Activated CD8-positive, alpha-beta memory T cell treated with anti-CD3 and anti-CD28 coated beads, Interleukin-2, amount 10 ng/mL, durations not matched to agents 7 days and 5 days (primary cell): ENCODE results near the gene ADGRB2. TPM values are rescaled to one million over a fixed set of nuclear protein-coding genes. Genes with fewer than 3 reads are reported as not detected.
A peak's percentile ranks its signal among the peaks of the same experiment; 100 is the strongest.

Experiments
- ATAC-seq: fragments of 150-1000 bp; cut with Tn5 transposase; one replicate; pipeline ENCODE4 v1.10.0; 2021; ENCODE audit warnings: moderate library complexity
- CTCF ChIA-PET: fragments of 350-600 bp; sonication (Branson Sonifier 250); formaldehyde crosslinking; loops from one replicate; lab custom pipeline; 2021; ENCODE audit warnings: antibody characterized with exemption; lab: Charles Lee
- DNase-seq: peaks from one replicate; pipeline ENCODE4 v3.0.0-alpha.2; 2020
- H3K27ac Mint-ChIP-seq: one replicate; pipeline ENCODE4 v1.8.0; 2021; ENCODE audit warnings: mild to moderate bottlenecking, mixed read lengths
- H3K27me3 Mint-ChIP-seq: one replicate; pipeline ENCODE4 v1.8.0; 2021; ENCODE audit warnings: mixed read lengths
- H3K36me3 Mint-ChIP-seq: one replicate; pipeline ENCODE4 v1.8.0; 2021; ENCODE audit warnings: mild to moderate bottlenecking, mixed read lengths
- H3K4me1 Mint-ChIP-seq: one replicate; pipeline ENCODE4 v1.8.0; 2021; ENCODE audit warnings: mixed read lengths
- H3K4me3 Mint-ChIP-seq: one replicate; pipeline ENCODE4 v1.8.0; 2021; ENCODE audit warnings: mild to moderate bottlenecking, moderate library complexity, mixed read lengths
- H3K9me3 Mint-ChIP-seq: one replicate; pipeline ENCODE4 v1.8.0; 2022; ENCODE audit warnings: low read depth, mixed read lengths
- total RNA-seq, 2 experiments: library from RNA; stranded (reverse); gene quantifications; one replicate each; pipeline ENCODE4 v1.2.3, GENCODE V29; 2021

Gene ADGRB2
- total RNA-seq, 2 experiments from 2014 or later, result 0.07 to 1.3 TPM

DNA sequence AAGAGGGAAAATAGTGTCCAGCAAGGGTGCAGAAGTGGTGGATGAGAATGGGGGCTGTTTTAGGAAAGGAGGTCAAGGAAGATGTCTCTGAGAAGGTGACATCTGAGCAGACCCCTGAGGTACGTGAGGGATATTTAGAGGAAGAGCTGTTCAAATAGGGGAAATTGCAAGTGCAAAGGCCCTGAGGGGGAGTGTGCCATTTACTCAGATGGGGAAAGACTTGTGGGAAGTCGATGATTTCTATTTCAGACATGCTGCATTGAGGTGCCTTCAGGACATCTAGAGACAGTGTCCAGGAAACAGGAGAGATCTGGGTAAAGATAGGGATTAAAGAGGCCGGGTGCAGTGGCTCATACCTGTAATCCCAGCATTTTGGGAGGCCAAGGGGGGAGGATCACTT, 10.4 kb upstream of the ADGRB2 start:
- peaks cover 1% of the 10 kb centered on the region for H3K36me3 Mint-ChIP-seq
- DNase-seq (no peak), ATAC-seq (no peak)
- H3K9me3 Mint-ChIP-seq, result no peaks in the 10 kb centered on the region
- H3K4me3 Mint-ChIP-seq, result no peak overlapping the region
- peaks cover 65% of the 10 kb centered on the region for H3K27me3 Mint-ChIP-seq
- H3K4me1 Mint-ChIP-seq, result peaks cover 25% of the 10 kb centered on the region
- CTCF ChIA-PET, result interaction anchor here (3.0 kb wide), 1 partner anchor 11 kb away, joined by 8 read pairs; the partner anchor contains the start of gene ADGRB2
- no peak overlapping the region for H3K27ac Mint-ChIP-seq

DNA sequence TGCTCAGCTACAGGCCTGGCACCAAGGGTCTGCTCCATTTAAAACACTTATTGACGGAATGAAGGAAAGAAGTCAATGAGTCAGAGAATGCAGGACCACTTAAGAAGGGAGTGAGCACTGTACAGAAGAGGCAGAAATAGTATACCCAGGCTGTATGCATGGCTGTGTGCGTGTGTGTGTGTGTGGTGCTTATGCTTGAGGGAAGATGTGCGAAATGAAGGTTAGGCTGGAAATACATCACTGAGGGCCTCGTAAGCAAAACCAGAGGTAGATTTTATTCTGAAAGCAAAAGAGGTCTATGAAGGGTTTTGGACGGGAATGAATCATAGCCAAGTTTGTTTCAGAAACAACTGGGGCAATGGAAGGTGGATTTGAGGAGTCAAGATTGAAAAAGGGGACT, 9.7 kb upstream of the ADGRB2 start:
- Mint-ChIP-seq H3K36me3 (peaks cover 1% of the 10 kb centered on the region), H3K27ac (no peak overlapping the region), H3K9me3 (no peaks in the 10 kb centered on the region), H3K4me3 (no peak overlapping the region), H3K4me1 (peaks cover 31% of the 10 kb centered on the region), H3K27me3 (peaks cover 66% of the 10 kb centered on the region)
- ATAC-seq, result no peak
- CTCF ChIA-PET, result interaction anchor here (1.5 to 2.2 kb wide), 2 partner anchors 15 to 28 kb away, joined by 5 to 6 read pairs; no protein-coding TSS in a partner anchor
- no peak for DNase-seq

DNA sequence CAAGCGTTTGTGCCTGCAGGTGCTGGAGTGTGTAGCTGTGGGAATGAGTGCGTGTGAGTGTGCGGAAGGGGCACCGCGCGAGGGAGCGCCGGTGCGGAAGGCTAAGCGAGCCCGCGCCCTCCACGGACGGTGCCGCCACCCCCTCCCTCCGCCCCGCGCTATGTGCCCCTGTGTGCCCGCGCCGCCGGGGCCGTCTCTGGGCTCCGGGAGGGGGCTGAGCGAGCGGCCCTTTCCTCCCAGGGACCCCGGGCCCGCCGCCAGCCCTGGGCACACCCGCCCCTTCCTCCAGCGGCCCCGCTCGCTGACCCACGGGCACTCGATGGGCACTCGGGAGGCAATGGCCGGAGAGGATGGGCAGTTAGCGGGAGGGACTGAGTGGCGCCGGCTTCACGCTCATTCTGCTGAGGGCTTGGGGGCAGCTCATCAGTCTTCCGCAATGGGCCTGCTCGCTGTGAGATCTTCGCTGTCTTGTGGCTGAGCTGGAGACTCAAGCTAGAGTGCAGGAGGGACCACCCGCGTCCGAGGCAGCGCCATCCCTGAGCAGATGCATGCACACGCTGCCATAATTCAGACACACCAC, 8.6 kb upstream of the ADGRB2 start:
- Mint-ChIP-seq H3K27ac (no peak overlapping the region), H3K36me3 (peaks cover 1% of the 10 kb centered on the region), H3K27me3 (peaks cover 61% of the 10 kb centered on the region), H3K4me3 (peak overlapping the region; percentile 59), H3K4me1 (peaks cover 32% of the 10 kb centered on the region), H3K9me3 (no peaks in the 10 kb centered on the region)
- ATAC-seq (peak; percentile 38), DNase-seq (no peak)
- CTCF ChIA-PET, result interaction anchor here (1.5 to 2.2 kb wide), 2 partner anchors 16 to 27 kb away, joined by 5 to 6 read pairs; no protein-coding TSS in a partner anchor

DNA sequence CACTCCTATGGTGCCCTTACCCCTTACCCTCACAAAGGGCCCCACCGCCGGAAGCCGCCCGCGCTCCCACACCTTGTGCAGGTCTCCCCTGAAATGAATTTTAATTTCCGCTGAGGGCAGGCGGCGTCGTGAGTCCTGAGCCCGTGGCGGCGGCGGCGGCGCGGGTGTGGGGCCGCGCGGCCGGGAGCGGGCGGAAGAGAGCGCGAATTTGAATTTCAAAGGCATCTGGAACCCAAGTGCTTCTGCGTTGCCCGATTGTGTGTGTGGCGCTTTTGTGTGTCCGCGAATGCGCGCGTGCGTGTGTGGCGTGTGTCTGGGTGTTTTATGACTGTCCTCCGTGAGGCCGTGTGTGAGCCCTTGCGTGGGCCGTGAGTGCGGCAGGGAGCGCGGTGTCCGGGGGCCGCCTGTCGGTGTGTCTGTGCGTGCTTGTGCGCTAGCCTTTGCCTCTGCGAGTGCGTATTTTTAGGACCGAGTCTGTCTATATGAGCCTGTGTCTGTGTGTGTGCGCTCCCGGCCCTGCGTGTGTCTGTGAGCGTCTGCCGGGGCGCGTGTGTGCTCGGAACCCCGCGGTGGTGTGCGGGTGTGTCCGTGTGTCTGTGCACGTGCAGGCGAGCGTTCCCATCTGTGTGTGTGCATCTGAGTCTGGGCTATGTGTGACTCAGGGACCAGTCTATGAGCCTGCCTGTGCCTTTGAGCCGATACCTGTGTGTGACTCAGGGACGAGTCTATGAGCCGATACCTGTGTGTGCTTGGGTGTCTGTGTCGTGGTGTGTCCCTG, 7.9 kb upstream of the ADGRB2 start:
- ATAC-seq, result peak; percentile 45
- Mint-ChIP-seq H3K27me3 (peaks cover 54% of the 10 kb centered on the region), H3K36me3 (peaks cover 1% of the 10 kb centered on the region), H3K9me3 (no peaks in the 10 kb centered on the region), H3K27ac (no peak overlapping the region), H3K4me3 (peak overlapping the region; percentile 59), H3K4me1 (peaks cover 32% of the 10 kb centered on the region)
- DNase-seq, result no peak
- CTCF ChIA-PET, result interaction anchor here (1.5 to 2.2 kb wide), 2 partner anchors 16 to 27 kb away, joined by 5 to 6 read pairs; no protein-coding TSS in a partner anchor

DNA sequence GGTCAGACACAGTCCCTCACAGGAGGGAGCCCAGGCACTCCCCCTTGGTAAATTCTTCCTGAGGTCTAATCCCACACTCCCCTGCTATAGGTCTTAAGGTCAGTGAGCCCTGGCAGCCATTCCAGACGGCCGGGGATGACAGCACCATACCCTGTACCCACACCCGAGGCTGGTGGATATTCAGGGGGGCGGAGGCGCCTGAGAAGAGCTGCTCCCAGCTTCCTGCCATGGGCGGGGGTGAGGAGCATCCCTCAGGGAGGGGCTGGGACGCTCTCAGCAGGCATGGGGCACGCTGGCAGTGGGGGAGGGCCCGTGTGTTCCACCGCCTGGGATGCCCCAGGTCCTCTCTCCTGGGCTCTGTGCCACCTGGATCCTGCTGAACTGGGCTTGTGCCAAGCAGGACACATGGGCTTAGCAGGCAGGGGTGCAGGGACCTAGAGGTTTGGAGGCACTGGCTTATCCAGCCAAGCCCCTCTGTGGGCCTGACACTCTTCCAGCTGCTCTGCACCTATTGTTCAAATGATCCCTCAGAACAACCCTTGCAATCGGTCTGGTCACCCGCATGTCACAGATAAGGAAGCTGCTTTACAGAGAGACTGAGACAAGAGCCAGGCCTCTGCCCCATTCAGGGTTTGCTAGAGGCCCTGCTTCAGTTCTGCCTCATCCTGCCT, 5.7 kb upstream of the ADGRB2 start:
- Mint-ChIP-seq H3K27me3 (peaks cover 52% of the 10 kb centered on the region), H3K9me3 (no peaks in the 10 kb centered on the region), H3K36me3 (peaks cover 1% of the 10 kb centered on the region), H3K4me1 (peaks cover 32% of the 10 kb centered on the region), H3K4me3 (no peak overlapping the region), H3K27ac (no peak overlapping the region)
- ATAC-seq (no peak), DNase-seq (no peak)
- CTCF ChIA-PET, result interaction anchor here (1.4 to 1.7 kb wide), 2 partner anchors 19 to 194 kb away, joined by 5 to 8 read pairs; no protein-coding TSS in a partner anchor

DNA sequence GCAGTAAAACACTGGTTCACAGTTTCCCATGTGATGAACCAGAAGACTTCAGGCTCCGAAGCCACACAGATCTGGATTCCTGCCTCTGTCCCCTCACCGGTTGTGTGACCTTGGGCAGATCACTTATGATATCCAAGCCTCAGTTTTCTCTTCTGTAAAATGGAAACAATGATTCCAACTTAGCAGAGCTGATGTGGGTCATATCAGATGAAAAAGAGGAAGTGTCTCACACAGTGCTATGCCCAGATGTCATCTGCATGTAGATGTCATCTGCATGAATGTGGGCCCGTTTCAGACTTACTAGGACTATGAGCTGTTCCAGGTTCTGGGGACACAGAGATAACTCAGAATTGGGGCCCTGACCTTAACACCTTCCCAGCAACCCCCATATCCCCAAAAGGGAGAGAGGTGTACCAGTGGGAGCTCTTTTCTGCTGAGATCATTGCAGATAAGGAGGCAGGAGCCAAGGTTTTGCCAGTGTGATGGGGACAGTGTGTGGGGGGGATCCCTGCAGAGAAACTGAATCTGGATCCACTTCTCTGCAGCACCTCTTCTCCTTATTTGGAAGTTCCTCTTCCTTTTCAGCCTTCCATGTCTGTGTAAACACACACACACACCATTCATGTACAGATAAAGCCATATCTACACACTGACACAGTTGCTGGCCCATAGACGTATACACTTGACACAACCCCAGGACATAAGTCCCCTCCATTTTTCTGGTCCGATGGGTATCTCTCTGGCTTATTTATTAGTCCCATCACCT, 5.0 kb upstream of the ADGRB2 start:
- peaks cover 1% of the 10 kb centered on the region for H3K36me3 Mint-ChIP-seq
- H3K27me3 Mint-ChIP-seq, result peaks cover 49% of the 10 kb centered on the region
- H3K4me3 Mint-ChIP-seq, result no peak overlapping the region
- H3K4me1 Mint-ChIP-seq, result peaks cover 31% of the 10 kb centered on the region
- no peak overlapping the region for H3K27ac Mint-ChIP-seq
- no peak for ATAC-seq
- H3K9me3 Mint-ChIP-seq, result no peaks in the 10 kb centered on the region
- DNase-seq, result no peak
- CTCF ChIA-PET, result interaction anchor here (1.4 to 1.7 kb wide), 2 partner anchors 20 to 195 kb away, joined by 5 to 8 read pairs; no protein-coding TSS in a partner anchor

DNA sequence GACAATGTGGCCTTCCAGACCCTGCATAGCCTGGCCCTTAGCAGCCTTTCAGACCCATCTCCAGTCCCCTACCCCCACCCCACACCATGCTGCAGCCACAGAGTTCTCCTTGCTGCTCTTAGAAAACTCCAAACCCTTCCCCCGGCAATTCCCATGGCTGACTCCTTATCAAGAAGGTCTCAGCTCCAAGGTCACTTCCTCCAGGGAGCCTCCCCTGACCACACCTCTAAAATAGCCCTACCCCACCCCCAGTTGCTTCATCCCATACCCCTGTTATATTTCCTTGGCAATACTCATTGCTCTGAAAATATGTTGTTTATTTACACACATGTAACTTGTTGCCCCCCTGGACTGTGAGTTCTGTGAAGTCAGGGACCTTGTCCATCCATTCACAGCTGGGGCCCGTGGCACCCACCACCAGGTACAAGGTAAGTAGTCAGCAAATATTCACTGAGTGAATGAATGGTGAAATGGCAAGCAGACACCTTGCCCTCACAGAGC, 4.3 kb upstream of the ADGRB2 start:
- H3K9me3 Mint-ChIP-seq, result no peaks in the 10 kb centered on the region
- peaks cover 1% of the 10 kb centered on the region for H3K36me3 Mint-ChIP-seq
- DNase-seq (no peak), ATAC-seq (no peak)
- H3K27ac Mint-ChIP-seq, result no peak overlapping the region
- peaks cover 27% of the 10 kb centered on the region for H3K4me1 Mint-ChIP-seq
- no peak overlapping the region for H3K4me3 Mint-ChIP-seq
- CTCF ChIA-PET, result interaction anchor here (1.4 to 1.7 kb wide), 2 partner anchors 21 to 195 kb away, joined by 5 to 8 read pairs; no protein-coding TSS in a partner anchor
- H3K27me3 Mint-ChIP-seq, result peaks cover 44% of the 10 kb centered on the region

DNA sequence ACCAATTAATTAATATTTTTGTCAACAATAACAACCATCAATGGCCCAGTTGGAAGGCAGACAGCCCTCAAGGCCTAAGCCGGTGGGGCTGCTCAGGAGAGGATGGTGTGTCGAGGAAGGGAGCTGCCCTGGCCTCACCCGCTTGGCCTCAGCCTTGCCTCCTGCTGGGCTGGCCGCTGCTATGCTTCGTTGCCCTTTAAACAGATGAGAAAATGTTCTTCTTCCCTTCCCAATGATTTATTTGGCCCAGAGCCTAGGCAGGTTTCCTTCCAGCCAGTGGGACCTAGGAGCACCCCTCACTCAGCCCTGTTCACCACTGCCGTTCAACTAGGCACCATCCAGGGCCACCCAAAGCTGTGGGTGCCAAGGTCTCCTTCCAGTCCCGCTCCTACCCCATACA, 3.1 kb upstream of the ADGRB2 start:
- no peak for ATAC-seq
- Mint-ChIP-seq H3K36me3 (no peaks in the 10 kb centered on the region), H3K27me3 (peaks cover 42% of the 10 kb centered on the region), H3K4me3 (no peak overlapping the region), H3K27ac (no peak overlapping the region), H3K4me1 (peaks cover 25% of the 10 kb centered on the region), H3K9me3 (no peaks in the 10 kb centered on the region)
- DNase-seq, result no peak
- CTCF ChIA-PET, result interaction anchor here (0.9 to 5.9 kb wide), 4 partner anchors 10 to 25 kb away, joined by 3 to 52 read pairs (median 5); no protein-coding TSS in a partner anchor

DNA sequence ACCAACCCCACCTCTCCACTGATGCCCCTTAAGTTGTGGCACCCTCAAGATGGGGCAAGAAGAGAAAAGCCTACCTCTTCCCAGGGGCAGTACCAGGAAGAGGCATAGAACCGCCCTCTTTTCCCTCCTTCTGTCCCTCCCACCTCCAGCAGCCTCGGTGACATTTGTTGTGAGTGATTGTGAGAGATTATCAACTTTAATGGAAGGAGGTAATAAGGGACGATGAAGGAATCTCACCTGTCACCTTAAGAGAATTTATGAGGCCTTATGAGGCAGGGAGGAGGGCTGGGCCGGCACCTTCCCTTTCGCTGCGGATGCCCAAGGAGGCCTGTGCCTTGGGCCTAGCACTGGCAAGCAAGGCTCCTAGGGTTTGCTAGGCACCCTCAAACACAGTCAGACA, 1.4 kb upstream of the ADGRB2 start:
- peaks cover 27% of the 10 kb centered on the region for H3K4me1 Mint-ChIP-seq
- CTCF ChIA-PET, result interaction anchor here (1.1 to 5.9 kb wide), 6 partner anchors 11 to 199 kb away, joined by 3 to 52 read pairs (median 6); partner anchors contain the start of gene PEF1
- no peak overlapping the region for H3K27ac Mint-ChIP-seq
- no peak overlapping the region for H3K4me3 Mint-ChIP-seq
- H3K36me3 Mint-ChIP-seq, result no peaks in the 10 kb centered on the region
- no peaks in the 10 kb centered on the region for H3K9me3 Mint-ChIP-seq
- DNase-seq (no peak), ATAC-seq (no peak)
- H3K27me3 Mint-ChIP-seq, result peaks cover 40% of the 10 kb centered on the region

DNA sequence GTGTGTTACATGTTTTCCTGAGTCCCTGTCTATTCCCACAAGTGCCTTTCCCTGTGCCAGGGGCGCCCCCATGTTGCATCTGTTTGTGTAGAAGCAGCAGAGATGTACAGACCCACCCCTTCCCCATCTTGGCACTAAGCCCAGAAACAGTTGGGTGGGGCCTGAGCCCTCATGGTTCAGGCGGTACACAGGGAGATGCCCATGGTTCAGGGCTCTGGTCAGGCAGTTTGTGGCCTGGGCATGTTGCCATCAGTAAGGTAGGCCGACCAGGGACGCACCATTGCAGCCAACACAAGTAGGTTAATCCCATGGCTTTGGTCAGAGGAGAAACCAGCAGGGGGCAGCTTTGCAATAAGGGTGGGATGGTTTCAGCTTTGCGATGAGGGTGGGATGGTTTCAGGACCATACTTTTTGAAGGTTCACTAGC, 914 bp upstream of the ADGRB2 start:
- CTCF ChIA-PET, result interaction anchor here (0.6 to 5.9 kb wide), 6 partner anchors 12 to 200 kb away, joined by 3 to 52 read pairs (median 4); partner anchors contain the start of gene PEF1
- no peak for ATAC-seq
- Mint-ChIP-seq H3K27ac (no peak overlapping the region), H3K4me3 (no peak overlapping the region), H3K4me1 (peaks cover 27% of the 10 kb centered on the region), H3K36me3 (no peaks in the 10 kb centered on the region), H3K27me3 (peaks cover 42% of the 10 kb centered on the region), H3K9me3 (no peaks in the 10 kb centered on the region)
- DNase-seq, result peak; percentile 50

DNA sequence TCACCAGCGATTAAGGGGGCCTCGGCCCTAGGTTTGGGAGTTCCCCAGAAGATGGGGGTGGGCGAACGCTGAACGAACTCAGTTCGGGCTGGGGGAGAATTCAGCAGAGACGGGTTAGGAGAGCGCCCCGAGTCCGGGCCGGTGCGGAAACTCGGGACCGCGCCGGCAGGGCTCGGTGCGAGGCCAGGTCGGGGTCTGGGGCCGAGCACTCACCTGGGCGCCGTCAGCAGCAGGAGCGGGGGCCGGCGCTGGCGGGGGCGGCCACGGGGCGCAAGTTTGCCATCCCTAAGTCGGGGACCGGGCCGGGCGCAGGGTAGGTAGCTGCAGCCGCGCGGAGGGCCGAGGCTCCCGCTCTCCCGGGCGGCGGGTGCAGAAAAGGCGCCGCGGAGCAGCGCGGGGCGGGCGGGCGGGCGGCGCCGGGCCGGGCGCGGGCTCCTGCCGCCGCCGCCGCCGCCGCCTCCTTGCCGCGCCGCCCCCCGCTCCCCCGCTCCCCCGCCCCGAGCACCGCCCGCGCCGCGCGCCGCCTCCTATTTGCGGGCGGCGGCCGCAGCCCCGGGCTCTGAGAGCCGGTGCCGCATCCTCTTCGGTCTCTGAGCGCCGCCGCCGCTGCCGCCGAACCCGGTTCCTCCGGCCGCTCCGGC, 349 bp downstream of the ADGRB2 start:
- CTCF ChIA-PET, result interaction anchor here (0.6 to 5.9 kb wide), 9 partner anchors 12 to 310 kb away, joined by 3 to 52 read pairs (median 7); no protein-coding TSS in a partner anchor
- H3K4me1 Mint-ChIP-seq, result peaks cover 19% of the 10 kb centered on the region
- DNase-seq, result no peak
- H3K27ac Mint-ChIP-seq, result no peak overlapping the region
- H3K9me3 Mint-ChIP-seq, result no peaks in the 10 kb centered on the region
- peak overlapping the region; percentile 52 for H3K4me3 Mint-ChIP-seq
- H3K36me3 Mint-ChIP-seq, result no peaks in the 10 kb centered on the region
- peak; percentile 37 for ATAC-seq
- peaks cover 53% of the 10 kb centered on the region for H3K27me3 Mint-ChIP-seq
